ENCODE results near the gene LAMA1. TPM values are rescaled to one million over a fixed set of nuclear protein-coding genes. Genes with fewer than 3 reads are reported as not detected.

Gene LAMA1
- total and polyA plus RNA-seq, 10 donors = 0.20 to 2.3 (median 0.63) TPM

DNA sequence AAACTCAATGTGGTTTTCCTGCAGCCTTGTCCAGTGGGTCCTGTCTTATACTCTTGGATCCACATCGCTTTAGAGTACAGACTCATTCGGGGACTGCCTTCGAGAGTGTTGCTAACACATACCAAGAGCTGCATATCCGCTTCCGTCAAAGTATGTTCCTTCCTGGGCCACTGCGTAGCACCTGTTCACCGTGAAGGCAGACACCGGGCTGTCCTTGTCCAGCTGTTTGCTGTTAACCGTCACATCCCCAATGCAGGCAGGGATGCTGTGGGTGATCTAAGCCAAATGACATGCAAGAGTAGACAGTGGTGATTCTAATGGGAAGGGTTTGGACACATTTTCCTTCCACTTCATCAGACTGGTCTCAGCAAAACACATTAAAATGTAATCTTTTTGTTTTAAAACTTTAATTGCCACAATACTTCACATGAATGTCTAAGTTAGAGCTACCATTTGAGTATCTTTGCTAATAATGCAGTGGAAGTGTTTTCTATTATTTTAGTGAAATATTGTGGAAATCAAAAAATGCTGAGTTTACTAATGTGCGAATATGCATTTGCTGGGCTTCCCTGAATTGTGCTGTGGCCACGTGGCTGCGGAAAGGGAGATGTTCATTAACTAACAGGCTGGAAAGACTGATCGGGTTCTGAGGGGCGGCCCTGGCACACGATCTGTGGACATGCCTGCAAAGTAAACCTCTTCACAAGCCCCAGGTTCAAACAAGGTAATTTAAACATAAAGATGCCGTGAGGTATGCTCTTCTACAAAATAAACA, 169.1 kb downstream of the LAMA1 start:
- Histone ChIP-seq H3K9me3 (no peaks in the 10 kb centered on the region), H3K4me1 (no peaks in the 10 kb centered on the region), H3K27me3 (replicated peaks in 1 of 7) (no peaks in the 10 kb centered on the region), H3K4me3 (no peak overlapping the region), H3K27ac (no peak overlapping the region), H3K36me3 (no peaks in the 10 kb centered on the region)
- TF ChIP-seq, protein P1, sequence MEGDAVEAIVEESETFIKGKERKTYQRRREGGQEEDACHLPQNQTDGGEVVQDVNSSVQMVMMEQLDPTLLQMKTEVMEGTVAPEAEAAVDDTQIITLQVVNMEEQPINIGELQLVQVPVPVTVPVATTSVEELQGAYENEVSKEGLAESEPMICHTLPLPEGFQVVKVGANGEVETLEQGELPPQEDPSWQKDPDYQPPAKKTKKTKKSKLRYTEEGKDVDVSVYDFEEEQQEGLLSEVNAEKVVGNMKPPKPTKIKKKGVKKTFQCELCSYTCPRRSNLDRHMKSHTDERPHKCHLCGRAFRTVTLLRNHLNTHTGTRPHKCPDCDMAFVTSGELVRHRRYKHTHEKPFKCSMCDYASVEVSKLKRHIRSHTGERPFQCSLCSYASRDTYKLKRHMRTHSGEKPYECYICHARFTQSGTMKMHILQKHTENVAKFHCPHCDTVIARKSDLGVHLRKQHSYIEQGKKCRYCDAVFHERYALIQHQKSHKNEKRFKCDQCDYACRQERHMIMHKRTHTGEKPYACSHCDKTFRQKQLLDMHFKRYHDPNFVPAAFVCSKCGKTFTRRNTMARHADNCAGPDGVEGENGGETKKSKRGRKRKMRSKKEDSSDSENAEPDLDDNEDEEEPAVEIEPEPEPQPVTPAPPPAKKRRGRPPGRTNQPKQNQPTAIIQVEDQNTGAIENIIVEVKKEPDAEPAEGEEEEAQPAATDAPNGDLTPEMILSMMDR (IDR thresholded peaks at IDR 0.05 in 8 of 11, conservative IDR thresholded peaks at IDR 0.05 in 3 of 11) = no peak
- TF ChIP-seq POLR2A (IDR thresholded peaks at IDR 0.05) (no peak), POLR2AphosphoS5 (IDR thresholded peaks at IDR 0.05) (no peak)
- intact Hi-C loops (cut with DNase I; ENCODE audit: low total_unique reads) = no loop called here
- WGBS, 5 donors = 89 to 96% (median 90%) methylated on average over 16 of the region's 16 CpGs
- DNase-seq = no peak

DNA sequence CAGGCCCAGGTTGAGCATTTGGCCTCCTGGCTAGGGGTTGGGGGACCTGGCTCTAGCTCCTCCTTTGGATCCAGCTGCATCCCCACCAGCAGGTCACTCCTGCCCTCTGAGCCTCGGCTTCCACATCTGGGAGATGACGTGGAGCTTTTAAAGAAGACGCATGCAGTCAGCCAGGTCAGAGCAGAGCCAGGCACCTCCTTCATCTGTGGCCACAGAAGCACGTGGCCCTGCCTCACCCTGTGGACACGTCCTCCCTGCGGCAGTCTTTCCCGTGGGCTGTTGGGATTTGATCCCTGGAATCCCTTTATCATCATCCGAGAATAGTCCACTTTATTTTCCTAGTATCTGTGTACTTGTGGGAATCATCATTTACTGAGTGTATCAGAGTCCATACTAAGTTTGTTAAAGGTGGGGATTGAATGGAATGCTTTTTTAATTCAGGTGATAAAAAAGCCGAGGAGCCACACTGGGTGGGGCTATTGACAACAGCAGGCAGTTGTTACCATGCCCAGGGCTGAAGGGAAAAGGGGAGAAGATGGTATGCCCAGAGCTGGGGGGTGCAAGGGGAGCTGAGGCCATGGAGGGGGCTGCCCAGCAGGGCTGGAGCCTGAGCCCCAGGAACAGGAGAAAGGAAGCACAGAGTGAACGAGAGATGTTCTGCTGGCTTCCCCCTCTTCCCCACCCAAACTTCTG, 170.1 kb downstream of the LAMA1 start:
- H3K27ac ChIP-seq = no peak overlapping the region
- TF ChIP-seq, protein P1 (IDR thresholded peaks at IDR 0.05 in 8 of 11, conservative IDR thresholded peaks at IDR 0.05 in 3 of 11) = no peak
- TF ChIP-seq POLR2A (IDR thresholded peaks at IDR 0.05) (no peak), POLR2AphosphoS5 (IDR thresholded peaks at IDR 0.05) (no peak)
- no peak for DNase-seq
- no peaks in the 10 kb centered on the region for H3K27me3 ChIP-seq (replicated peaks in 1 of 7)
- no peaks in the 10 kb centered on the region for H3K36me3 ChIP-seq
- H3K4me3 ChIP-seq = no peak overlapping the region
- WGBS, 5 donors = 77 to 88% (median 77%) methylated on average over 10 of the region's 10 CpGs
- intact Hi-C loops (cut with DNase I; ENCODE audit: low total_unique reads) = no loop called here
- no peaks in the 10 kb centered on the region for H3K9me3 ChIP-seq
- H3K4me1 ChIP-seq = no peaks in the 10 kb centered on the region

DNA sequence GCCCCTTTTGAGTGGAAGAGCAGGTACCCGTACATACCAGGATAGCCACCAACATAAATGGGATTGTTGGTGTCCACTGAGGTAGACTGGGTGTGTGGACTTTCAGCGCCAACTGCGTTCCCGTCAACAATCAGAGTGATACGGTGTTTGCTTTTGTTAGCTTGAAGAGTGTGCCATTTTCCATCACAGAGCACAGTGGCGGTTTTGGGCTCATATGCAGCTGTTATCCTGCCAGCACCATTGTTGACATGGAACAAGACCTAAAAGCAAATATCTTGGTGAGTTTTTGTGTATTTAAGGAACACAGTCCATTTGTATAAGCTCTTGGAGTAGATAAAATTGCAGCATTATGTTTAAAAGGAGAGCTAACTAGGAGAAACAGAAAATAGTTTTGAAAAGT, 174.5 kb downstream of the LAMA1 start:
- 85 to 99% (median 96%) methylated on average over 6 of the region's 6 CpGs for WGBS, 5 donors
- TF ChIP-seq POLR2A (IDR thresholded peaks at IDR 0.05) (no peak), POLR2AphosphoS5 (IDR thresholded peaks at IDR 0.05) (no peak)
- TF ChIP-seq, protein P1 (IDR thresholded peaks at IDR 0.05 in 8 of 11, conservative IDR thresholded peaks at IDR 0.05 in 3 of 11) = no peak

DNA sequence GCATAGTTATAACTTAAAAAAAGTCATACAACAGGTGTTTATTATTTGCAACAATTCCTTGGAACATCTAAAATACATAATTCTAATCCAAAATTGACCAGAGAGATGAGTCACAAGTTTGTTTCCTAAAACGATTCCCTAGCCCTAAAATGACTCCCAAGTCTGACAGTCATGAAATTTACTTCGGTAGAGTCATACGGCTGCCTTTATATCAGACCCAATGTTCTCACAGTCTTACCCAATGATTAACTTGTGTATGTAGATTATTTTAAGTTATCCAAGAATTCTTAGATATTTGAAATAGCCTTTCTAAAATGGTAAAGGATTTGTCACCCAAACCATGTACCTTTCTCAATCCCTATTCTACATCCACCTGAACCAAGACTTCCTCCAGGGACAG, 174.9 kb downstream of the LAMA1 start:
- intact Hi-C loops (cut with DNase I; ENCODE audit: low total_unique reads) = no loop called here
- Histone ChIP-seq H3K4me3 (no peak overlapping the region), H3K4me1 (no peaks in the 10 kb centered on the region), H3K27me3 (replicated peaks in 1 of 7) (peaks cover 0 to 7% (median 0%) of the 10 kb centered on the region in 7 donors), H3K9me3 (no peaks in the 10 kb centered on the region), H3K36me3 (no peaks in the 10 kb centered on the region), H3K27ac (no peak overlapping the region)
- no peak for TF ChIP-seq POLR2A (IDR thresholded peaks at IDR 0.05)
- TF ChIP-seq, protein P1 (IDR thresholded peaks at IDR 0.05 in 8 of 11, conservative IDR thresholded peaks at IDR 0.05 in 3 of 11) = no peak
- no peak for TF ChIP-seq POLR2AphosphoS5 (IDR thresholded peaks at IDR 0.05)
- no peak for DNase-seq
- 85 to 92% (median 91%) methylated on average over 3 of the region's 3 CpGs for WGBS, 5 donors

More for the DNA sequence above, 174.5 kb downstream of the LAMA1 start:
- Histone ChIP-seq H3K9me3 (no peaks in the 10 kb centered on the region), H3K27me3 (replicated peaks in 1 of 7) (peaks cover 0 to 5% (median 0%) of the 10 kb centered on the region in 7 donors), H3K36me3 (no peaks in the 10 kb centered on the region), H3K4me1 (no peaks in the 10 kb centered on the region), H3K4me3 (no peak overlapping the region), H3K27ac (no peak overlapping the region)
- intact Hi-C loops (cut with DNase I; ENCODE audit: low total_unique reads) = no loop called here
- DNase-seq = no peak
